HG02763 (cell line): ENCODE measurements around the gene MRPL47.

ENCODE experiments used
- ATAC-seq: cut with Tn5 transposase; IDR thresholded peaks from one replicate; pipeline ENCODE4 v1.9.1; 2021; ENCODE audit warnings: mild to moderate bottlenecking, moderate library complexity; ENCODE audit not compliant: unreplicated experiment

The MRPL47 gene

DNA sequence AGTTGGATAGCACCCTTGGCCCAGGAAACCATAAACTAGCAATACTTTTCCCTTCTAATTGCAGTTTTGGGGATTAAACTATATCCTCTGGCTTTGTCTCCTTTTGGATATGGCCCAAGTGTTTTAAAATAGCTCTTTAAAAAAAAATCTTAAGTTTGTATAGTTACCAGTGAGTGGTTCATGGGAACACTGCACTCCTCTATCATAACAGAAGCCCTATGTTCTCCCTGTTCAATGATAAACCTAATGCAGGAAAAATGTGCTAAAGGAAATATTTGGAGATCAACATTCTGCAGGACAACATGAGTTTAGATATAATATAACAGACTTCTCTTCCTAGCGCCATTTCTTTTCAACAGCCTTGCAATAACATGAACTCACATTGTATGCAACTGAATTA lies 13.1 kb downstream of the MRPL47 start:
- no peak for ATAC-seq

DNA sequence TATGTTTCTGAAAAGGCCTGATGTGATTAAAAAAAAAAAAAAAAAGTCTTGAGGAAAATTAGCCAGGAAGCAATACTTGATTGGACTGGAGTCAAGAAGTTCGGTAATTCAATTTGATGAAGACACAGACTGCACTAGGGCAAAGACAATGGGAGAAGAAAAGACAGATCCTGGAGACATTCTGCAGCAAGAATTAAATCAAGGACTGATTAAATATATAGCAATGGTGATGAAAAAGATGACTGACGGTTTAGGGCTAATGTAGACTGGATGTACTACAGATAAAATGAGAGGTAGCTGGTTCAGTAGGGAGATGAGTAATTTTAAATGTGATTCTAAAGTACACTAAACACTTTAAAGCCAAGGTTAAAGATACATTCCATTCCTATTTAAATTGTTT lies 13.8 kb downstream of the MRPL47 start:
- no peak for ATAC-seq

DNA sequence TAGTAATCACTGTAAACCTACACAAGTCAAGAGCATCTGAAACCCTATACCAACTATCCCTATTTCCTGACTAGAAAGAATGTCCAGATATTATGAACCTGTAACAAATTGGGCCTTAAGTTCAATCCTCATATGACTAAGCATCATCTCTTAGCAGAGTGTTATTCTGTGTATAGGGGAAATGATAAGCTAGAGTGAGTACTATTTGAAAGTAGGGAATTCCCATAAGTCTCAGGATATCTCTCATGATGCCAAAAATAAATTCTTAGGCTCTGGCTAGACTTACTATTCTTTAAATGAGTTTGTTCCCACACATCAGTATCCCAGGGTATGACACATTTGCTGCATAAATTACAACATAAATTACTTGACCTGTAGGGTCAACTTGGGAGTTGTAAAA lies 15.3 kb downstream of the MRPL47 start:
- ATAC-seq, result no peak

DNA sequence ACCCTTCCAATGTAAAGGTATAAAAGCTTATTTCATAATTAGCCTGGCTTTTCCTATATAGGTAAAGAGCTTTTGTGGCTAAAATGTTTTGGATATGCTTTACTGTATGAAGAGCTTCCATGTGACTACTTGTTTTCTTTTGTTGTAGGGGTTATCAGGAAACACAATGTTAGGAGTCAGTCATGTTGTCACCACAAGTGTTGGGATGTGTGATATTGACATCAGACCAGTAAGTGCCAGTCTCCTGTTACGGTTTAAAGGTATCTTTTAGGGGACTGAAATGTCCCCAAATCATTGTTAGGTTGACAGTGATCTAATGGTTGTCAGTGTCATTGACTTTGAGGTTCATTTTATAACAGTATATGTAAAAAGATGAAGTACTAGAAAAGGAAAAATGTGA lies 23.4 kb downstream of the MRPL47 start:
- no peak for ATAC-seq

DNA sequence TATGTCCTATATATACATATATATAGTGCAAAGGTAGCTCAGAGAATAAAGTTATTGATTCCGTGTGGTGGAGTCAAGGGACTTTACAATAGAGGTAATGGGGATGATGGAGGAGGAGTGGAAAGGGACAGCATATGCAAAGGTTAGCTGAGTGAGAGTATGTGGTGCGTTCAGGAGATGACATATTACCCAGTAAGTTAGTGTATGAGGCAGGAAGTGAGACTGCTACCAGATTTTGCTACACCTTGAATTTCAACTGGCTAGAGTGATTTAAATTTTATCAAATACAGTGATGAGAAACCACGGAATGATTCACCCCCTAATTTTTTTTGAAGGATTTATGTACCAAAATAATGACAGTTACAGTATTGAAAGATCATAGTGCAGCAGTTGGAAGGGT lies 38.9 kb downstream of the MRPL47 start:
- ATAC-seq, result no peak

DNA sequence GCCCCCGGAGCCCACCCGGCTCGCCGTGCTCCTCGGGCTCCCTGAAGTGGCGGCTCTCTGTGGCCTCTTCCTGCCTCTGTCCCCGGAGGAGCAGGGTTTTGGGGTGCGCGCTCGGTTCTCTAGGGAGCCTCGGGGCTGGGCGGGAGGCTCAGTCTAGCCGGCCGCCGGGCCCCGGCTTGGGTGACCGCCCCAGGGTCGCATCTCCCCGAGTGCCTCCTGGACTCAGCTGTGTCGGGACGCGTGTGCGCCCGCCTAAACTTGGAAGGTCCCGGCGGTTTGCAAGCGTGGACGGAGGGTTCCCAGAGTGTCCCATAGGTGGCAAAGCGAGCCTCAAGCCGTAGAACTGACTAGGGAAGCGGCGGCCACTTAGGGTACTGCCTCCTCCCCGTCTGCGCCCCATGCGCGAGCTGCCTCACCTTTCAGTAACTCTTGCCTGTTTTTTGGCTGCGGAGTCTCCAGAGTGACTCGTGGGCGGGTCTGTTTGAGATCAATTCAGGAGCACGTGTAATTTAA lies 41.1 kb downstream of the MRPL47 start:
- ATAC-seq, result peak; percentile 41

DNA sequence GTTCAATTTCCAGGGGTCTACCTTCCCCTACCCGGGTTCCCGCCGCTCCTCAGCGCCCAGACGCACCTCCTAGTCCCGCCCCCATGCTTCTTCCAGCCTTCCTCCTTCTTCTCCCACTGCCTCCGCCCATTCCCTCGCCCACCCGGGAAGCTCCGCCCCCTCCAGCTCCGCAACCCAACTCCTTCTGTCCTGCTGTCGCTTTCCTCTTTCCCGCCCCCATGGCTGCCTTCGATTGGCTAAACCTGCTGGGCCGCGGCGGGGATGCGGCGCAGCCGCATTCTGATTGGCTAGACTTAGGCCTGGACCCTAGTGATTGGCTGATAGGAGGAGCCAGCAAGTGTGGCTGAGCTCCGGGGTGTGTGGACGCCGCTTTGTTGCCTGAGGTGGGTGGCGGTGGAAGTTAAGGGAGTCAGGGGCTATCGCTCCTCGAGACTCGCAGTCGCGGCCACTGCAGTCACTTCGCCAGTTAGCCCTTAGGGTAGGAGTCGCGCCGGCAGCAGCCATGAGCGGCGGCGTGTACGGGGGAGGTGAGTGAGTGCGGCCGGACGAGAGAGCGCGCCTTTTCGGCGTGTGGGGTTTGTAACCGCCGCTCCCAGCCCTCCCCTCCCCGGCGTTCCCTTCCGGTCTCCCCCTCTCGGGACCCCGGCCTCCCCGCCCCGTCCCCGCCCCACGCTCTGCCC lies 41.7 kb downstream of the MRPL47 start, which contains the start of gene ACTL6A:
TSS of gene ACTL6A (plus strand) at position 336 of the 680 bp plus-strand sequence. CDS start at position 503, 167 bp downstream.
- ATAC-seq, result peak; percentile 98

DNA sequence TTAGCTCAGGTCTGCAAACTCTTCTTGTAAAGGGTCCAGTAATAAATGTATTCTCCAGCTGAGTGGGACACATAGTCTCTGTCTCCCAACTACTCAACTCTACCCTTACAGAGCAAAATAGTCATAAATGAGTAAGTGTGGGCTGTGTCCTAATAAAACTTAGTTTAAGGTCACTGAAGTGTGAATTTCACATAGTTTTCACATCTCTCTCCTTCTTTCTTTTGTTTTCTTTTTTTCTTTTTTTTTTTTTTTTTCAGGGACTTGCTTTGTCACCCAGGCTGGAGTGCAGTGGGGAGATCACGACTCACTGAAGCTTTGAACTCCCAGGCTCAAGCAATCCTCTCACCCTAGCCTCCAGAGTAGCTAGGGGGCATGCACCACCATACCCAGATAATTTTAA lies 43.6 kb downstream of the MRPL47 start:
- no peak for ATAC-seq

DNA sequence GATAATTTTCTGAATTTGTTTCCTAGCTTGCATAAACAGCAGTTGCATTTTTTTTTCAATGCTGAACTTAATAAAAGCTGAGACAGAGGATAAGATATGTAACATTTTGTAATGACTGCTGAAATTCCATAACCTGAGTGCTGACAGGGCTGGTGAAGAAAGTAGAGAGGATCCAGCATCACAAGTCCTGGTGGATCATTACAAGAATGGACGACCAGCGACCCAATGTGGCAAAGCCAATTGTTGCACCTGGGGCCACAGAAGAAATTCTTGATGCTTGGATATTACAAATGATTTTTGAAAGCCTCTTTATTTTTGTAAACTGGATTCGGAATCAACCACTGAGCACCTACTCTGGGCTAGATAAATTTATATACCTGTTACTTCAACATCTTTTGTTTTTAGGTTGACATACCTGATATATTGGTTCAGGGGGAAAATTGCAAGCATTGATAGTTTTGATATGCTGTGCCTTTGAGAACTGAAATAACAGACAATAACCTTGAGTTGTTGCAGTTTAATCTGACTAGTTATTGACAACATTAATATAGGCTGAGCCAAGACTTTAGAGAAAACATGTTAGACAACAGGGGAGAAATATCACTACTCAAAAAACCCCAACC lies 45.6 kb downstream of the MRPL47 start:
- no peak for ATAC-seq

DNA sequence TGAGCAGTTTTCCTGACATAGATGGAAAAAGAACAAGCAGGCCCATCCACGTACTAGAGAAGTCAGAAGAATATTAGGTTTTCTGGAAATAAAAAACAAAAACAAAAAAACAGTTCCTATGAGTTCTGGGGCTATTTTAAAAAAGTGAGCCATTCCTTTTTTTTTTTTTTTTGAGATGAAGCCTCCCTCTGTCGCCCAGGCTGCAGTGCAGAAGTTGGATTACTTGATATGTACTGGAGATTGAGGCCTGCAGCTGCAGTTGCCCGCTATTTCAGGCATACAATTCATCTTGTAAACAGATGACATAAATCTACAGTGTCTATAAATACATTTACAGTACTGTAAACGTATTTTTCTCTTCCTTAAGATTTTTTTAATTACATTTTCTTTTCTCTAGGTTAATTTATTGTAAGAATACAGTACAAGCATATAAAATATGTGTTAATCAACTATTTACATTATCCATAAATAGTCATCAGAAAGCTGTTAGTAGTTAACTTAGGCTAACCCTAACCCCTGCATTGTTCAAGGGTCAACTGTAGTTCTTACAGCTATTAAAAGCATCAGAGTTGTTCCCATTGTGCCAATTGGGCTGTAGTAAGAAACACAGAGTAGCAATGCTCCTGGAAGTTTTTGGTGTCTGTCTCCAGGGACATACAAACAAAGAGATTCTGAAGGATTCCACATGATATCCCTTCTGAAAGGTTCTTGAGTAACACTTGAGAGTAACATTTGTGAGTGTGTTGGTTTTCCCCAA lies 52.9 kb downstream of the MRPL47 start:
- ATAC-seq, result no peak

DNA sequence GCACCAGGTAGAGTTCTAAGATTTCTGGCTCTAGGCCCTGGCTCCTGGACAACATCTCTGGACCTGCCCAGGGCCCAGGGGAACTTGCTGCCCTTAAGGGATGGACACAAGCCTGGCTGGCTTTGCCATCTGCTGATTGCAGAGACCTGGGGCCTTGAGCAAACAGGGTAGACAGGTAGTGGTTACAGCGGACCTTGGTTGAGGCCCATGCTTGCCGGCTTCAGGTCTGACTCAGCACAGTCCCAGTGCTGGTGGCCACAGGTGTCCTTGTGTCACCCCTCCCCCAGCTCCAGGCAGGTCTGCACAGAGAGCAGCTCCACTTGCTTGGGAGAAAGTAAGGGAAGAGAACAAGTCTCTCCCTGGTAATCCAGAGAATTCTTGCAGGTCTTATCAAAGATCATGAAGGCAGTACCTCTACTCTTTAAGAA lies 57.6 kb downstream of the MRPL47 start:
- no peak for ATAC-seq

DNA sequence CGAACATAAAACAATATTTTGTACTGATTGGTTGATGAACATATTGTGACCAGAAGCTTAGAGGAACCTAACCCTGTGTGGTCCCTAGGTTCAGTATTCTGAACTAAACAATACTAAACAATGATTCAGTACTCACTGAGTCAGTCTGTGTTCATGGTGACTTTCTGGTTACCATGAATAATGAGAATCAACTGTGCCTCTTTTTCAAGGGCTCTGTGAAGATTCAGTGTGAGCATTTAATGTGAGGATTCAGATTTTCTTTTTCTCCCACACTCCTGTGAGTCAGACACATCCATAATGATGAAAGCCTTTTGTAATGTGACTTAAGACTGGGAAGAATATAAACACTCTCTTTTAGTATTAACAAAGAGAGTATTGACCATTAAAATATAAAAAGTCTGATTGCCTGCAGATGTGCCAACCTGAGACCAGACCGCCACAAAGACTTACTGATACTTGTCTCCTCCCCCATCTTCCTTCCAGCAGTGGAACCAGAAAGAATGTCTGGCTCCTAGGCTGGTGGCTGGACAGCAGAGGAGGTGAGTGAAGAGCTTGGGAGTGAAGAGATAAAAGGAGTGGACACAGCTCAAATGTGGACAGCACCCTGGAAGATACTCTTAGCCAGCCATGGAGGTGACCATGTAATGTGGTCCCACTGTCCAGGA lies 59.3 kb downstream of the MRPL47 start:
- ATAC-seq, result no peak

DNA sequence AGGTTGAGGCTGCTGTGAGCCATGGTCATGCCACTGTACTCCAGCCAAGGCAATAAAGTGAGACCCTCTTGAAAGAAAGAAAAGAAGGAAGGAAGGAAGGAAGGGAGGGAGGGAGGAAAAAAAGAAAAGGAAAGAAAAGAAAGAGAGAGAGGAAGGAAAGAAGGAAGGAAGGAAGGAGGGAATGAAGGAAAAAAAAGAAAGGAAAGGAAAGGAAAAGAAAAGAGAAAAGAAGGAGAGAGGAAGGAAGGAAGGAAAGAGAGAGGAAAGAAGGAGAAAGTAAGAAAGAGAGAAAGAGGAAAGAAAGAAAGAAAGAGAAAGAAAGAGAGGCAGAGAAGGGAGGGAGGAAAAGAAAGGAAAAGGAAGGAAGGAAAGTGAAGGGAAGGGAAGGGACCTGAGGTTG lies 62.1 kb downstream of the MRPL47 start:
- no peak for ATAC-seq

DNA sequence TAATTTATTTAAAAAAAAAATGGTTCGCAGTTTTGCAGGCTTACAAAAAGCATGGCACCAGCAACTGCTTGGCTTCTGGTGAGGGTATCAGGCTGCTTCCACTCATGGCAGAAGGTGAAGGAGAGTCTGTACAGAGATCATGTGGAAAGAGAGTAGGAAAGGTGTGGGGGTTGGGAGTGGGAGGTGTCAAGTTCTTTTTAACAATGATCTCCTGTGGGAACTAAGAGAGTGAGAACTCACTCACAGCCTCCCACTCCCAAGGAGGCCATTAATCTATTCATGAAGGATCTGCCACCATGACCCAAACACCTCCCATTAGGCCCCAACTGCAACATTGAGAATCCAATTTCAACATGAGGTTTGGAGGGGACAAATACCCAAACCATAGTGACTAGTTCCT lies 62.8 kb downstream of the MRPL47 start:
- ATAC-seq, result no peak

DNA sequence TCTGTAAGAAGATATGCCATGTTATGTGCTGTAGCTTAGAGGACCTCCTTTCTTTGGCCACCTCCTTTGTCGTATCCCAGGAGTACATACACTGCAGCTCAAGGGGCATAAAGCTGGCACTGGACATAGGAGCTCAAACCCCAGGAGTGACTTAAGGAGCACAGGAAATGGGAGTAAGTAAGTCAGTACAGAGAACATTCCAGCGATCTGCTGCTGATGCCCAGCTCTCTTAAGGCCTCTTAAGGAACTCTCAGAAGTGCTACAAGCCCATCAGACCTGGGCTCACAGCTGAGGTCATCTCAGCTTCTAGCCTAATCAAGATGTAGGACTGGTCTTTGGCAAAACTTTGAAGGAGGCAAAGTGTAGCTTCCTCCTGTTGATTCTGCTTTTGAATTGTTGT lies 63.3 kb downstream of the MRPL47 start:
- no peak for ATAC-seq
